GM18873 (cell line): Measurements from ENCODE around the gene YEATS4.

Experiments
- ATAC-seq: cut with Tn5 transposase; IDR thresholded peaks from one replicate; pipeline ENCODE4 v1.9.1; 2021; ENCODE audit warnings: mild to moderate bottlenecking, moderate library complexity, moderate number of reproducible peaks; ENCODE audit not compliant: unreplicated experiment, low FRiP score

The YEATS4 gene

DNA sequence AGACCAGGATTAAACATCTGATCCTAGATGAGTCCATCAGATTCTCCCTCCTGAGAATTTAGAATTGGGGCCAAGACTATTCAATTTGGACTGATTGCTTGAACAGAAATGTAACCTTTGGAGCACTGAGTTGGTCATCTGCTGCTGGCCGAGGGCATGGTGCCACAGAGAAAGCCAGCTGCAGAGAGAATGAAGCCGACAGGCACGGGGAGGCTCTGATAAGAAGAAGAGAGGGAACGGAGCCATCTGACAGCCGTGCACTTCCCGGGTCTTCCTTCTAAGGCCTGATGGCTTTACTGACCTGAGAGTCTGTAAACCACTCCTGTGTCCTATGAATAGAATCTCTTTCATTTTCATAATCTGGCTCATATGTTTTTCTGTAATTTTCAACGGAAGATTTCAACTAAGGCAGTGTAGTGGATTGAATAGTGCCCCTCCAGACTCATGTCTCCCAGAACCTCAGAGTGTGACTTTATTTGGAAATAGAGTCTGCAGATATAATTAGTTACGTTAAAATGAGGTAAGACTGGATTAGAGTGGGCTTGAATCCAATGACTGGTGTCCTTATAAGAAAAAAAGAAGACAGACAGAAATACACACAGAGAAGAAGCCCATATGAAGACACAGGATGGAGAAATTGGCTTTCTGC lies 71.5 kb downstream of the YEATS4 start:
- no peak for ATAC-seq

- ATAC-seq: no peak
These were observed 72.2 kb downstream of the YEATS4 start for GRCh38 chr12:69431591-69432222.

DNA sequence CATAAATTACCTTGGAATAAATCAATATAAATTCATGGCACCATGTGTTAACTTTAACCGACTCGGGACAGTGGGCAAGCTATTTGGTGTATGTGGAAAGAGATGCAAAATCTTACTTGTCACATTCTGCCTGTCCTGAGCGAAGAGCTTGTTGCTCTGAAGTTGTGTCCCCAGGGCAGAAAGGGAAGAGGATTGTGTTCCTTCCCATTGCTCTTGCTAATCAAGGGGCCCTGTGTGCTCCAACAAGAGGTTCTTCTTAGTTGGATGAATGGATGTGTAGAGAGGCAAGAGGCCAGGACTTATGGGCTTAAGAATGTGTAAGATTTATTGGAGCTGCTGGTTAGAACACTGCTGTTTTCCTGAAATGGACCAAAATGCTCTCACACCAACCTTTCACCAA lies 74.1 kb downstream of the YEATS4 start:
- no peak for ATAC-seq

DNA sequence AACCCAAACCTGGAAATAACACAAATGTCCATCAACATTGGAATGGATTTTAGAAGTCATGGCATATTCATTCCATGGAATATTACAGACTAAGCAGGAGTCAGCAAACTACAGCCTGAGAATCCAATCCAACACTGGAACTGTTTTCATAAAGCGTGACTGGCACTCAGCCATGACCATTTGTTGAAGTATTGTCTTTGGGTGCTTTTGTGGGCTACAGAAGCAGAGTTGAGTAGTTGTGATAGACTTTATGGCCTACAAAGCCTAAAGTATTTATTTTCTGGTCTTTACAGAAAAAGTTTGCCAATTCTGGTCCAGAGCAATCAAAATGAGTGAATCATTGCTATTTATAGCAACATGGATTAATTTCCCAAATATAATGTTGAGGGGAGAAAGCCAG lies 76.1 kb downstream of the YEATS4 start:
- no peak for ATAC-seq

DNA sequence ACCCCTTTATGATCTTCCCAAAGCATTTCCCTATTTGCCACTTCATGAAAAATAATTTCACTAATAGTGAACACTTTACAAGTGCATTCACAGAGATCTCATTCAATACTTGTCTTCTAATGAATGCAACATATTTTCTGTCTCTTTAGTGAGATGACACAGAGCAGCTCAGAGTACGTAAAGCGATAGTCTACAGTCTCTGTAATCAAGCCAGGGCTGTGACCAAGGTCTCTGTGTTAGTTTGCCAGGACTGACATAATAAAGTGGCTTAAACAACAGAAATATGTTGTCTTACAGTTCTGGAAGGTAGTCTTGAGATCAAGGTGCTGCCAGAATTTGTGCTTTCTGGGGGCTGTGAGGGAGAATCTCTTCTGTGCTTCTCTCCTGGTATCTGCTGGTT lies 77.5 kb downstream of the YEATS4 start:
- ATAC-seq: no peak

DNA sequence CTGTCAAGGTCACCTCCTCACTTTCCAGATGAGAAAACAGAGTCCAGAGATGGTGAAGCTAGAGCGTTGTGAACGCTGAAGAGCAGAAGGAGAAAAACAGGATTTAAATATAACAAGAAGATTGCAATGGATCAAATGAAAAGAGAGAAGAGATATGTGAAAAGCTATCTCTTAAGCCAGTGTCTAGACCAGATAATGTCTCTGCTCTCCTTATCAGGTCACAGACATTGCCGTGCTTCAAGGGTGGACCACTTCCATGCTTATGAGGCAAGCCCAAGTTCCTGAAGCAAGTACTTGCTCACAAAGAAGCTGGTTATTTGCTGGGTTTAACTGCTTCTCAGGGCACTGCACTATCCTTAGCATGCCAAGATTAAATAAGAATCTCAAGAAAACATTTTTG lies 79.0 kb downstream of the YEATS4 start:
- ATAC-seq: no peak

DNA sequence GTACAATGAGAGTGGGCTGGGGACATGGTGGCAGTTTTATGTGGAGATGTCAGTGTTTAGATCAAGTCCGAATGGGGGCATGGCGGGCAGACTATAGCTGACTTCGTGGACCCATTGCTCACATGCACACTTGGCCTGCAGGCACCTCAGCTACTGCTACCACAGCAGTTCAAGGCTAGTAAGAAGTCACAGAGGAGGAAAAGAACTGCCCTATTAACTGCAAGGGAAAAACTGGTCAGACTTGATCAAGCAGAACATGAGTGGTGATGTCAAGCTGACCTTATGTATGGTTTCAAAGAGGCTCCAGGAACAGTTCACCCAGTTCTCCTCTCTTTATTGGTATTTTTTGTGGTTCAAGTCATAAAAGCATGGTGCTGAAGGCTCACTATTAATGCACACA lies 80.5 kb downstream of the YEATS4 start:
- no peak for ATAC-seq
